Measurements from ENCODE around the gene DGLUCY. TPM values are rescaled to one million over a fixed set of nuclear protein-coding genes. Genes with fewer than 3 reads are reported as not detected.

DGLUCY gene
- total and polyA plus RNA-seq, 2 of the 13 experiments (the other 11 are each of a cell fraction or from before 2014, with no cell fraction given), result 14.8 to 36.3 TPM

DNA sequence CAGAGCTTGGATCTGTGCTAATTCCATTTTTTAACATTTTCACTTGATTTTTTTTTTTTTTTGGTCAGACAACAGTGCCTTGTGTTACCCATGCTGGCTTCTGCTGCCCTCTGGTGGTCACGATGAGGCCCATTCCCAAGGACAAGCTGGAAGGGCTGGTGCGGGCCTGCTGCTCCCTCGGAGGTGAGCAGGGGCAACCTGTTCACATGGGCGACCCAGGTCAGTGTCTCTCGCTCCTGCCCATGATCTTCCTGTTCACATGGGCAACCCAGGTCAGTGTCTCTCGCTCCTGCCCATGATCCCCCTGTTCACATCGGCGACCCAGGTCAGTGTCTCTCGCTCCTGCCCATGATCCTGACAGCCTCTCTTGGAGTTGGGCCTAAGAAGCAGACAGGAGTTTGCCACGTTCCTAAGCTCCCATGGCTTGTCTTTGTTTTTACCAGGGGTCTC is 59.4 kb downstream of the DGLUCY start (continued):
- TF ChIP-seq, protein P1, sequence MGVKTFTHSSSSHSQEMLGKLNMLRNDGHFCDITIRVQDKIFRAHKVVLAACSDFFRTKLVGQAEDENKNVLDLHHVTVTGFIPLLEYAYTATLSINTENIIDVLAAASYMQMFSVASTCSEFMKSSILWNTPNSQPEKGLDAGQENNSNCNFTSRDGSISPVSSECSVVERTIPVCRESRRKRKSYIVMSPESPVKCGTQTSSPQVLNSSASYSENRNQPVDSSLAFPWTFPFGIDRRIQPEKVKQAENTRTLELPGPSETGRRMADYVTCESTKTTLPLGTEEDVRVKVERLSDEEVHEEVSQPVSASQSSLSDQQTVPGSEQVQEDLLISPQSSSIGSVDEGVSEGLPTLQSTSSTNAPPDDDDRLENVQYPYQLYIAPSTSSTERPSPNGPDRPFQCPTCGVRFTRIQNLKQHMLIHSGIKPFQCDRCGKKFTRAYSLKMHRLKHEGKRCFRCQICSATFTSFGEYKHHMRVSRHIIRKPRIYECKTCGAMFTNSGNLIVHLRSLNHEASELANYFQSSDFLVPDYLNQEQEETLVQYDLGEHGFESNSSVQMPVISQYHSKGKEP (CRISPR knock-in tag; IDR thresholded peaks at IDR 0.05), result no peak
- TF ChIP-seq ZNF558 (CRISPR knock-in tag; IDR thresholded peaks at IDR 0.05; ENCODE audit: borderline replicate concordance) (no peak), ZNF225 (CRISPR knock-in tag; IDR thresholded peaks at IDR 0.05) (no peak), SMC3 (IDR thresholded peaks at IDR 0.05; ENCODE audit: low read length) (peak; percentile 79)
- TF ChIP-seq, protein P2, sequence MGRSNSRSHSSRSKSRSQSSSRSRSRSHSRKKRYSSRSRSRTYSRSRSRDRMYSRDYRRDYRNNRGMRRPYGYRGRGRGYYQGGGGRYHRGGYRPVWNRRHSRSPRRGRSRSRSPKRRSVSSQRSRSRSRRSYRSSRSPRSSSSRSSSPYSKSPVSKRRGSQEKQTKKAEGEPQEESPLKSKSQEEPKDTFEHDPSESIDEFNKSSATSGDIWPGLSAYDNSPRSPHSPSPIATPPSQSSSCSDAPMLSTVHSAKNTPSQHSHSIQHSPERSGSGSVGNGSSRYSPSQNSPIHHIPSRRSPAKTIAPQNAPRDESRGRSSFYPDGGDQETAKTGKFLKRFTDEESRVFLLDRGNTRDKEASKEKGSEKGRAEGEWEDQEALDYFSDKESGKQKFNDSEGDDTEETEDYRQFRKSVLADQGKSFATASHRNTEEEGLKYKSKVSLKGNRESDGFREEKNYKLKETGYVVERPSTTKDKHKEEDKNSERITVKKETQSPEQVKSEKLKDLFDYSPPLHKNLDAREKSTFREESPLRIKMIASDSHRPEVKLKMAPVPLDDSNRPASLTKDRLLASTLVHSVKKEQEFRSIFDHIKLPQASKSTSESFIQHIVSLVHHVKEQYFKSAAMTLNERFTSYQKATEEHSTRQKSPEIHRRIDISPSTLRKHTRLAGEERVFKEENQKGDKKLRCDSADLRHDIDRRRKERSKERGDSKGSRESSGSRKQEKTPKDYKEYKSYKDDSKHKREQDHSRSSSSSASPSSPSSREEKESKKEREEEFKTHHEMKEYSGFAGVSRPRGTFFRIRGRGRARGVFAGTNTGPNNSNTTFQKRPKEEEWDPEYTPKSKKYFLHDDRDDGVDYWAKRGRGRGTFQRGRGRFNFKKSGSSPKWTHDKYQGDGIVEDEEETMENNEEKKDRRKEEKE (IDR thresholded peaks at IDR 0.05), result no peak

GRCh38 chr14:91173904-91174303 is 60.0 kb downstream of the DGLUCY start:
- FAIRE-seq, result no peak
- no peak overlapping the region for H3K27ac ChIP-seq (ENCODE audit: extremely low read length, insufficient read depth, low read length)
- no peak overlapping the region for H3K4me3 ChIP-seq (replicated peaks in 1 of 3; ENCODE audit: insufficient read depth in 1 of 3, low read depth in 2 of 3, low read length in 3 of 3)
- no peaks in the 10 kb centered on the region for H3K27me3 ChIP-seq (ENCODE audit: control insufficient read depth in 1 of 2, insufficient read depth in 2 of 2, low read length in 2 of 2)
- no peak overlapping the region for H2AFZ ChIP-seq (ENCODE audit: low read length)
- WGBS (ENCODE audit: low lambda C conversion rate), result 78% methylated on average over 2 of the region's 4 CpGs
- ChIA-PET POLR2A (no interaction called here), CTCF (ENCODE audit: low intra/inter-chr PET ratio, low total read pairs) (interaction anchor here (1.6 to 1.9 kb wide), 2 partner anchors 36 to 271 kb away, joined by 19 to 20 read pairs; no protein-coding TSS in a partner anchor)
- BruUV-seq (replicated peaks), result no TSS peak
- H3K79me2 ChIP-seq (ENCODE audit: insufficient read depth, low read length), result no peaks in the 10 kb centered on the region
- H3K36me3 ChIP-seq (replicated peaks in 1 of 2; ENCODE audit: control insufficient read depth in 1 of 2, insufficient read depth in 2 of 2, low read length in 2 of 2), result peaks cover 5 to 33% of the 10 kb centered on the region in 2 experiments
- H3K9me3 ChIP-seq (ENCODE audit: low read length), result no peaks in the 10 kb centered on the region
- no peak overlapping the region for H3K4me2 ChIP-seq (ENCODE audit: low read depth, low read length)
- intact Hi-C loops (cut with micrococcal nuclease; ENCODE audit: unreplicated experiment) (loop anchor here (1.0 to 10.0 kb wide), 3 partner anchors 36 to 271 kb away; partner anchors contain the start of gene RPS6KA5), in situ Hi-C loops (cut with HindIII; ENCODE audit: extremely low pct_ligation_motif_present, low pct_unique_long_range_greater_than_20kb) (loop anchor here (5.0 kb wide), 1 partner anchor 272 kb away; no protein-coding TSS in a partner anchor)
- no peak for ATAC-seq
- no peak for DNase-seq (ENCODE audit: low spot score)
- H3K4me1 ChIP-seq (ENCODE audit: insufficient read depth, low read length), result no peaks in the 10 kb centered on the region
- H3K9ac ChIP-seq (ENCODE audit: insufficient read depth, low read depth, low read length), result no peak overlapping the region
- peaks cover 3% of the 10 kb centered on the region; the same call in 1 of the 2 replicates for H4K20me1 ChIP-seq (ENCODE audit: insufficient read depth, low read length)
- no peak for TF ChIP-seq NFE2 (CRISPR knock-in tag; IDR thresholded peaks at IDR 0.05)
- TF ChIP-seq, protein P3, sequence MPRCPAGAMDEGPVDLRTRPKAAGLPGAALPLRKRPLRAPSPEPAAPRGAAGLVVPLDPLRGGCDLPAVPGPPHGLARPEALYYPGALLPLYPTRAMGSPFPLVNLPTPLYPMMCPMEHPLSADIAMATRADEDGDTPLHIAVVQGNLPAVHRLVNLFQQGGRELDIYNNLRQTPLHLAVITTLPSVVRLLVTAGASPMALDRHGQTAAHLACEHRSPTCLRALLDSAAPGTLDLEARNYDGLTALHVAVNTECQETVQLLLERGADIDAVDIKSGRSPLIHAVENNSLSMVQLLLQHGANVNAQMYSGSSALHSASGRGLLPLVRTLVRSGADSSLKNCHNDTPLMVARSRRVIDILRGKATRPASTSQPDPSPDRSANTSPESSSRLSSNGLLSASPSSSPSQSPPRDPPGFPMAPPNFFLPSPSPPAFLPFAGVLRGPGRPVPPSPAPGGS (CRISPR knock-in tag; IDR thresholded peaks at IDR 0.05), result no peak
- TF ChIP-seq SYNCRIP (IDR thresholded peaks at IDR 0.05; ENCODE audit: insufficient read depth, low read depth, low read length), result no peak
- TF ChIP-seq ZNF564 (CRISPR knock-in tag; IDR thresholded peaks at IDR 0.05), result no peak
- TF ChIP-seq SNRNP70 (IDR thresholded peaks at IDR 0.05; ENCODE audit: low read depth, low read length), result no peak
- no peak for TF ChIP-seq ZNF839 (CRISPR knock-in tag; IDR thresholded peaks at IDR 0.05; ENCODE audit: borderline replicate concordance)
- TF ChIP-seq, protein P4, sequence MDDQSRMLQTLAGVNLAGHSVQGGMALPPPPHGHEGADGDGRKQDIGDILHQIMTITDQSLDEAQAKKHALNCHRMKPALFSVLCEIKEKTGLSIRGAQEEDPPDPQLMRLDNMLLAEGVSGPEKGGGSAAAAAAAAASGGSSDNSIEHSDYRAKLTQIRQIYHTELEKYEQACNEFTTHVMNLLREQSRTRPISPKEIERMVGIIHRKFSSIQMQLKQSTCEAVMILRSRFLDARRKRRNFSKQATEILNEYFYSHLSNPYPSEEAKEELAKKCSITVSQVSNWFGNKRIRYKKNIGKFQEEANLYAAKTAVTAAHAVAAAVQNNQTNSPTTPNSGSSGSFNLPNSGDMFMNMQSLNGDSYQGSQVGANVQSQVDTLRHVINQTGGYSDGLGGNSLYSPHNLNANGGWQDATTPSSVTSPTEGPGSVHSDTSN (CRISPR knock-in tag; IDR thresholded peaks at IDR 0.05; ENCODE audit: borderline replicate concordance), result no peak
- TF ChIP-seq ZBTB38 (CRISPR knock-in tag; IDR thresholded peaks at IDR 0.05), result no peak
- no peak for TF ChIP-seq ETV5 (CRISPR knock-in tag; IDR thresholded peaks at IDR 0.05; ENCODE audit: borderline replicate concordance)
- TF ChIP-seq, protein P5, sequence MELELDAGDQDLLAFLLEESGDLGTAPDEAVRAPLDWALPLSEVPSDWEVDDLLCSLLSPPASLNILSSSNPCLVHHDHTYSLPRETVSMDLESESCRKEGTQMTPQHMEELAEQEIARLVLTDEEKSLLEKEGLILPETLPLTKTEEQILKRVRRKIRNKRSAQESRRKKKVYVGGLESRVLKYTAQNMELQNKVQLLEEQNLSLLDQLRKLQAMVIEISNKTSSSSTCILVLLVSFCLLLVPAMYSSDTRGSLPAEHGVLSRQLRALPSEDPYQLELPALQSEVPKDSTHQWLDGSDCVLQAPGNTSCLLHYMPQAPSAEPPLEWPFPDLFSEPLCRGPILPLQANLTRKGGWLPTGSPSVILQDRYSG (CRISPR knock-in tag; IDR thresholded peaks at IDR 0.05), result no peak

All from HepG2 (cell line).